AG10803 (cell line): ENCODE data around the gene PLA2G12A.

Source experiments
- DNase-seq: peaks from one replicate; pipeline ENCODE4 v3.0.0; 2010; ENCODE audit warnings: low read depth
- H3K4me3 ChIP-seq: 2 replicates; pipeline ENCODE4 v1.5.1; 2011; ENCODE audit warnings: mild to moderate bottlenecking, low read length, control low read depth
- CTCF ChIP-seq: conservative IDR thresholded peaks from 2 replicates; pipeline ENCODE4 v1.5.1; 2011; ENCODE audit warnings: mild to moderate bottlenecking, low read length, control low read depth, inconsistent platforms

PLA2G12A gene

GRCh38 chr4:109676886-109677285 lies 53.0 kb downstream of the PLA2G12A start:
- no peak for DNase-seq
- no peak; the same call in 1 of the 2 replicates for TF ChIP-seq CTCF
- H3K4me3 ChIP-seq, result no peak overlapping the region

GRCh38 chr4:109675843-109676242 lies 54.0 kb downstream of the PLA2G12A start:
- TF ChIP-seq CTCF, result no peak
- DNase-seq, result no peak
- no peak overlapping the region for H3K4me3 ChIP-seq

- H3K4me3 ChIP-seq, result no peak overlapping the region
- TF ChIP-seq CTCF, result no peak
- no peak for DNase-seq
These were observed 54.7 kb downstream of the PLA2G12A start for GRCh38 chr4:109675181-109675580.

- no peak overlapping the region for H3K4me3 ChIP-seq
- no peak for DNase-seq
- TF ChIP-seq CTCF, result no peak
These were observed 56.6 kb downstream of the PLA2G12A start for GRCh38 chr4:109673303-109673702.

- TF ChIP-seq CTCF, result no peak
- H3K4me3 ChIP-seq, result no peak overlapping the region
- no peak for DNase-seq
These were observed 57.5 kb downstream of the PLA2G12A start for GRCh38 chr4:109672169-109672930.

- H3K4me3 ChIP-seq, result no peak overlapping the region
- no peak for TF ChIP-seq CTCF
- no peak for DNase-seq
These were observed 58.5 kb downstream of the PLA2G12A start for GRCh38 chr4:109671350-109671749.

GRCh38 chr4:109665783-109666485 lies 63.9 kb downstream of the PLA2G12A start:
- H3K4me3 ChIP-seq, result no peak overlapping the region
- no peak for TF ChIP-seq CTCF
- DNase-seq, result no peak
